ENCODE results near the gene CHST8.

DNA sequence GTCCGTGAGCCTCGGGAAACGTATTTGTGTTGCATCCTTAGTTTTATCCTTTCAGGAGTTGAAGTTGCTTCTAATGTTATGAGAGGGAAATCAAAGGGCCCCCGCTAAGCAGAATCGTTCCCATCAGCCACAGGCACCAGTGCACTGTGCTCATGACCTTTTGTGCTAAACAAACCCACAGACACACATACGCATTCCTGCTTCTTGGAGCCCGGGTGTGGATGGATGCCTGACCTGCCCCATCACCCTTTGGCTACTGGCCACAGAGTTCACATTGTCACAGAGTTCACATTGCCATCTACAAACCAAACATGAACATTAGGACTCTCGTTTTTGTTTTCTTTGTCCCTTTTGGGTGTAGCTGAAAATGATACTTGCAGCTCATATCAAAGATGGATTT is 47.2 kb downstream of the CHST8 start:
- TF ChIP-seq, protein P1, sequence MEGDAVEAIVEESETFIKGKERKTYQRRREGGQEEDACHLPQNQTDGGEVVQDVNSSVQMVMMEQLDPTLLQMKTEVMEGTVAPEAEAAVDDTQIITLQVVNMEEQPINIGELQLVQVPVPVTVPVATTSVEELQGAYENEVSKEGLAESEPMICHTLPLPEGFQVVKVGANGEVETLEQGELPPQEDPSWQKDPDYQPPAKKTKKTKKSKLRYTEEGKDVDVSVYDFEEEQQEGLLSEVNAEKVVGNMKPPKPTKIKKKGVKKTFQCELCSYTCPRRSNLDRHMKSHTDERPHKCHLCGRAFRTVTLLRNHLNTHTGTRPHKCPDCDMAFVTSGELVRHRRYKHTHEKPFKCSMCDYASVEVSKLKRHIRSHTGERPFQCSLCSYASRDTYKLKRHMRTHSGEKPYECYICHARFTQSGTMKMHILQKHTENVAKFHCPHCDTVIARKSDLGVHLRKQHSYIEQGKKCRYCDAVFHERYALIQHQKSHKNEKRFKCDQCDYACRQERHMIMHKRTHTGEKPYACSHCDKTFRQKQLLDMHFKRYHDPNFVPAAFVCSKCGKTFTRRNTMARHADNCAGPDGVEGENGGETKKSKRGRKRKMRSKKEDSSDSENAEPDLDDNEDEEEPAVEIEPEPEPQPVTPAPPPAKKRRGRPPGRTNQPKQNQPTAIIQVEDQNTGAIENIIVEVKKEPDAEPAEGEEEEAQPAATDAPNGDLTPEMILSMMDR (conservative IDR thresholded peaks at IDR 0.05): no peak
- TF ChIP-seq EZH2 (IDR thresholded peaks at IDR 0.05; ENCODE audit: low read depth): no peak
